ENCODE measurements around the gene EHBP1L1.

DNA sequence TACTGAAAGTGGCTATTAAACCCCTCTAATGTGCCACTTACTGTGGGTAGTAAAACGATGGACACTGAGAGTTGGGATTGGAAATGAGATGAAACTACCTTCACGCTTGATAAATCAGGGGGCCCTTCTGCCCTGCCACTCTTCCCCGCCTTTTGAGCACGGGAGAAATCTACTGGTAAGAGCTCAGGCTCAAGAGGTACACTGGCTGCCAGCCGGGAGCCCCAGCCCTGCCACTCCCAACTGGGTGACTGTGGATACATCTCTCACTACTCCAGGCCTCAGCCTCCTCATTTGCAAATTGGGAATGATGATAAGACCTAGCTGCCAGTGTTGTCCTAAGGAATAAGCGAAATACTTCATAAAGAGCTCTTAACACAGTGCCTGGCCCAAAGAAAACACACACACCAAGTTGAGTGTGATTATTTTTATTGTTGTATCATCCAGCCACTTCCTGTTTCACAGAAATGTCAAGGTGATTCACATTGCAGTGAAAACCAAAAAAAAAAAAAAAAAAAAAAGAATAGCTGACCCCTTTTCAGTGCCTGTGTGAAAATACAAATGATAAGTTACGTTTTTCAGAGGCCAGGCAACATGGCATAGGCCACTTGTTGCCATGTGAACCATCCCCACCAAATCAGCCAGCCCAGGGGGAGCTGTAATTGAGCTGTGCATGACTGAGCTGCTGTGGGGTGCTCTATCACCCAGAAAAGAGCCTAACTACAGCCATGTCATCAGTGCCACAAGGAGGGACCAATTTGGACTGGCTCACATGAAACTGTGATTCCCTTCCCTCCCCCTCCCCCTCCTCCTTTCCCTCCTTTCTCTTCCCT, 10.0 kb upstream of the EHBP1L1 start:
- TF ChIP-seq EZH2phosphoT487 (IDR thresholded peaks at IDR 0.05; ENCODE audit: borderline replicate concordance, low read depth, low read length) = no peak
- TF ChIP-seq, protein P1, sequence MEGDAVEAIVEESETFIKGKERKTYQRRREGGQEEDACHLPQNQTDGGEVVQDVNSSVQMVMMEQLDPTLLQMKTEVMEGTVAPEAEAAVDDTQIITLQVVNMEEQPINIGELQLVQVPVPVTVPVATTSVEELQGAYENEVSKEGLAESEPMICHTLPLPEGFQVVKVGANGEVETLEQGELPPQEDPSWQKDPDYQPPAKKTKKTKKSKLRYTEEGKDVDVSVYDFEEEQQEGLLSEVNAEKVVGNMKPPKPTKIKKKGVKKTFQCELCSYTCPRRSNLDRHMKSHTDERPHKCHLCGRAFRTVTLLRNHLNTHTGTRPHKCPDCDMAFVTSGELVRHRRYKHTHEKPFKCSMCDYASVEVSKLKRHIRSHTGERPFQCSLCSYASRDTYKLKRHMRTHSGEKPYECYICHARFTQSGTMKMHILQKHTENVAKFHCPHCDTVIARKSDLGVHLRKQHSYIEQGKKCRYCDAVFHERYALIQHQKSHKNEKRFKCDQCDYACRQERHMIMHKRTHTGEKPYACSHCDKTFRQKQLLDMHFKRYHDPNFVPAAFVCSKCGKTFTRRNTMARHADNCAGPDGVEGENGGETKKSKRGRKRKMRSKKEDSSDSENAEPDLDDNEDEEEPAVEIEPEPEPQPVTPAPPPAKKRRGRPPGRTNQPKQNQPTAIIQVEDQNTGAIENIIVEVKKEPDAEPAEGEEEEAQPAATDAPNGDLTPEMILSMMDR (conservative IDR thresholded peaks at IDR 0.05; ENCODE audit: low read length) = no peak

Measured in OCI-LY7 (cell line).